ENCODE measurements around the gene TRIM15. TPM values are rescaled to one million over a fixed set of nuclear protein-coding genes. Genes with fewer than 3 reads are reported as not detected.

Gene TRIM15
- total and polyA plus RNA-seq, 2 of the 4 experiments (the other 2 are of a cell fraction), result not detected

DNA sequence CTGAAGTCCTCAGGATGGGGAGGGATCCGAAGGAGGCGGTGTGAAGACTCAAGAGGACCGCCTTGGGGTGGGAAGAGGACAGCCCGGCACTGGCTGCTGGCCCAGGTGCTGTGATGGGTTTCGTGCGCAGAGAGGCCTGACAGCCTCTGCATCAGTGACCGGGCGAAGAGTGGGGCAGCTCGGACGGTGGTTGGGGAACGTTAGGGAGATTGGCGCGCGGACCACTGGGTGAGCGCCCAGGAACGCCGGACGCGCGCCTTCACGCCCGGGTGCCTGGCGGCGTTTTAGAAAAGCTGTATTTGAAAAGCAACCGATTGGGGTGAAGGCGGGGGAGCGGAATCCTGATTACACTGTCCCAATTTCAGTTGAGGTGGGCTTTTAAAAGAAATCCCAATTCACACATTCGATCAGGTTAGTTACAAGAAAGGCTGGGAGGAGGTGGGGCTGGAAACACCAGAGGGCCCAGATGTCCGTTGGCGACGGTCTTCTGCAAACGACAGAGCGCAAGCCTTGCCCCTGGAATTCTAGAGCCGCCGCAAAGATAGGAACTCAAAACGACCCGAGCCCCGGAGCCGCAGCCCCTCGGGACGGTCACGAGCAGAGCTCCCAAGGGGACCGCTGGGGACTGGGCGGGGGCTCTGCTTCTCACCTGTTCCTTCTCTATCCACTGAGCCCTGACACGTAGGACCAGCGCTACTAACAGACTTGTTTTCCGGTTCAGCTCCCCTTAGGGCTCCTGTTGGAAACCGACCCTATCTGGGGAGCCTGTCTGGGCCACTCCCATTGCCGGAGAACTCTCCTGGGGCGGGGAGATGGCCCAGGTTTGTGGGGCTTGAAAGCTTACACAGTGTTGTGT lies 35.9 kb upstream of the TRIM15 start:
- Histone ChIP-seq H3K9me1 (ENCODE audit: insufficient read depth, low read length) (no peaks in the 10 kb centered on the region), H3K18ac (ENCODE audit: low read depth, low read length) (no peak overlapping the region), H3K27me3 (ENCODE audit: control insufficient read depth, insufficient read depth, low read length) (peaks cover 53% of the 10 kb centered on the region), H2BK15ac (ENCODE audit: low read depth, low read length) (no peak overlapping the region), H3K4me1 (ENCODE audit: control insufficient read depth, insufficient read depth, low read length) (no peaks in the 10 kb centered on the region), H3K14ac (replicated peaks; ENCODE audit: low read depth, low read length) (no peak overlapping the region), H2AK9ac (replicated peaks; ENCODE audit: low read depth, low read length, poor library complexity) (peak overlapping the region; percentile 35), H4K5ac (ENCODE audit: low read depth, low read length) (no peak overlapping the region), H3K4me3 (ENCODE audit: insufficient read depth, low read depth, low read length) (no peak overlapping the region), H2AFZ (replicated peaks; ENCODE audit: low read length, poor library complexity) (peak overlapping the region; percentile 45), H3K4ac (ENCODE audit: low read depth, low read length) (no peak overlapping the region), H3K36me3 (ENCODE audit: control insufficient read depth, insufficient read depth, low read length) (no peaks in the 10 kb centered on the region), H2AK5ac (ENCODE audit: low read depth, low read length) (no peak overlapping the region), H3K27ac (ENCODE audit: insufficient read depth, low read length) (no peak overlapping the region), H2BK120ac (ENCODE audit: low read depth, low read length) (no peak overlapping the region), H3K9me3 (ENCODE audit: control insufficient read depth, insufficient read depth, low read length) (no peaks in the 10 kb centered on the region), H3K56ac (ENCODE audit: extremely low read depth, insufficient read depth, low read length) (no peak overlapping the region), H3K4me2 (ENCODE audit: low read depth, low read length) (no peak overlapping the region), H3K79me1 (ENCODE audit: low read depth in 1 of 2, low read length in 2 of 2) (no peaks in the 10 kb centered on the region), H3K23ac (ENCODE audit: low read depth, low read length) (no peak overlapping the region), H2BK20ac (ENCODE audit: low read depth, low read length) (no peak overlapping the region), H4K20me1 (ENCODE audit: insufficient read depth, low read length) (no peaks in the 10 kb centered on the region), H4K8ac (ENCODE audit: low read depth in 2 of 2, low read length in 2 of 2) (no peak overlapping the region), H3K9ac (ENCODE audit: low read depth, low read length) (no peak overlapping the region), H2BK5ac (ENCODE audit: low read depth, low read length, poor library complexity, severe bottlenecking) (no peak overlapping the region), H4K91ac (ENCODE audit: insufficient read depth, low read depth, low read length) (no peak overlapping the region)
- ATAC-seq (ENCODE audit: low read depth) (no peak), DNase-seq (no peak)
- WGBS, 2 experiments (ENCODE audit: extremely low coverage in 2 of 2, insufficient read length in 1 of 2), result 4% methylated on average over 18 of the region's 50 CpGs; no CpG with 5 or more reads in 1 of the 2 experiments
- ChIA-PET POLR2A (ENCODE audit: unreplicated experiment) (no interaction called here), CTCF (interaction anchor here (1.2 kb wide), 1 partner anchor 24 kb away, joined by 3 read pairs; no protein-coding TSS in a partner anchor)
- in situ Hi-C loops (cut with MboI; ENCODE audit: low sequenced_read_pairs) (no loop called here), intact Hi-C loops (cut with micrococcal nuclease) (no loop called here), dilution Hi-C loops (cut with HindIII; ENCODE audit: low sequenced_read_pairs, unreplicated experiment) (no loop called here)
- BruUV-seq (replicated peaks), result no TSS peak
- no peak for TF ChIP-seq CEBPB (IDR thresholded peaks at IDR 0.05; ENCODE audit: low read depth, low read length)
- no peak for TF ChIP-seq RCOR1 (IDR thresholded peaks at IDR 0.05; ENCODE audit: insufficient replicate concordance, low read length)
- no peak for TF ChIP-seq MAFK (IDR thresholded peaks at IDR 0.05; ENCODE audit: low read depth, low read length)
- no peak for TF ChIP-seq RFX5 (IDR thresholded peaks at IDR 0.05; ENCODE audit: low read depth, low read length)
- TF ChIP-seq NFE2L2 (IDR thresholded peaks at IDR 0.05; ENCODE audit: low read depth, low read length), result no peak
- TF ChIP-seq, protein P1, sequence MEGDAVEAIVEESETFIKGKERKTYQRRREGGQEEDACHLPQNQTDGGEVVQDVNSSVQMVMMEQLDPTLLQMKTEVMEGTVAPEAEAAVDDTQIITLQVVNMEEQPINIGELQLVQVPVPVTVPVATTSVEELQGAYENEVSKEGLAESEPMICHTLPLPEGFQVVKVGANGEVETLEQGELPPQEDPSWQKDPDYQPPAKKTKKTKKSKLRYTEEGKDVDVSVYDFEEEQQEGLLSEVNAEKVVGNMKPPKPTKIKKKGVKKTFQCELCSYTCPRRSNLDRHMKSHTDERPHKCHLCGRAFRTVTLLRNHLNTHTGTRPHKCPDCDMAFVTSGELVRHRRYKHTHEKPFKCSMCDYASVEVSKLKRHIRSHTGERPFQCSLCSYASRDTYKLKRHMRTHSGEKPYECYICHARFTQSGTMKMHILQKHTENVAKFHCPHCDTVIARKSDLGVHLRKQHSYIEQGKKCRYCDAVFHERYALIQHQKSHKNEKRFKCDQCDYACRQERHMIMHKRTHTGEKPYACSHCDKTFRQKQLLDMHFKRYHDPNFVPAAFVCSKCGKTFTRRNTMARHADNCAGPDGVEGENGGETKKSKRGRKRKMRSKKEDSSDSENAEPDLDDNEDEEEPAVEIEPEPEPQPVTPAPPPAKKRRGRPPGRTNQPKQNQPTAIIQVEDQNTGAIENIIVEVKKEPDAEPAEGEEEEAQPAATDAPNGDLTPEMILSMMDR (conservative IDR thresholded peaks at IDR 0.05; ENCODE audit: low read depth, low read length), result no peak
- TF ChIP-seq POLR2A (IDR thresholded peaks at IDR 0.05; ENCODE audit: low read depth, low read length), result no peak
- TF ChIP-seq BHLHE40 (IDR thresholded peaks at IDR 0.05; ENCODE audit: low read depth, low read length), result no peak
- TF ChIP-seq MXI1 (IDR thresholded peaks at IDR 0.05; ENCODE audit: borderline replicate concordance, low read depth, low read length), result no peak
- no peak for TF ChIP-seq FOS (IDR thresholded peaks at IDR 0.05; ENCODE audit: low read depth, low read length)
- TF ChIP-seq SMC3 (IDR thresholded peaks at IDR 0.05; ENCODE audit: low read depth, low read length), result no peak
- no peak for TF ChIP-seq CHD1 (IDR thresholded peaks at IDR 0.05; ENCODE audit: low read depth, low read length)
- no peak for TF ChIP-seq RAD21 (IDR thresholded peaks at IDR 0.05; ENCODE audit: low read length)
- no peak for TF ChIP-seq ELK1 (IDR thresholded peaks at IDR 0.05; ENCODE audit: borderline replicate concordance, low read depth, low read length)
- TF ChIP-seq USF2 (IDR thresholded peaks at IDR 0.05; ENCODE audit: low read depth, low read length), result no peak
